ENCODE results near the gene CRYBG3. TPM values are rescaled to one million over a fixed set of nuclear protein-coding genes. Genes with fewer than 3 reads are reported as not detected.

CRYBG3 gene
- total RNA-seq, 1 donor from 2014 or later: 13.4 TPM

DNA sequence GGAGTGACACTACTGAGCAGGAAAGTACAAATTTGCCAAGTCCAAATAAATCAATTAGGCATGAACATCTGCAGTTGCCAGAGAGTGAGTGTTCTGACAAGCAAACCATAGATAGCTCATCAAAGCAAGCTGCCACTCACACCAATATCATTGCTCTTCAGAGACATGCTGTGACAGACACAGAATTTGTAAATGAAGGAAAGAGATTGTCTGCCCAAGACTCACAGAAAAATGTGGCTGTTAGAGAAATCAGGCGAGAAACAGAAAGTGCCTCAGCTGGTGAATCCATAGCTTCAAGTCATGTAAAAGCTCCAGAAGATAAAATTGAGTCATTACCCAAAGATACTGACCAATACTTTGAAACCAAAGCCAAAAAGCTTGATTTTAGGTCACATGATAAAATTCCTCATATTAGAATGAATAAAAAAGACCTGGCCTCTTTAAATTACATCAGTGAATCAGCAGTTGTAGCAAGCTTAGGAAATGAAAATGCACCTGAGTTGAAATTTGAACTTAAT, 50.8 kb downstream of the CRYBG3 start:
- TF ChIP-seq, protein P1, sequence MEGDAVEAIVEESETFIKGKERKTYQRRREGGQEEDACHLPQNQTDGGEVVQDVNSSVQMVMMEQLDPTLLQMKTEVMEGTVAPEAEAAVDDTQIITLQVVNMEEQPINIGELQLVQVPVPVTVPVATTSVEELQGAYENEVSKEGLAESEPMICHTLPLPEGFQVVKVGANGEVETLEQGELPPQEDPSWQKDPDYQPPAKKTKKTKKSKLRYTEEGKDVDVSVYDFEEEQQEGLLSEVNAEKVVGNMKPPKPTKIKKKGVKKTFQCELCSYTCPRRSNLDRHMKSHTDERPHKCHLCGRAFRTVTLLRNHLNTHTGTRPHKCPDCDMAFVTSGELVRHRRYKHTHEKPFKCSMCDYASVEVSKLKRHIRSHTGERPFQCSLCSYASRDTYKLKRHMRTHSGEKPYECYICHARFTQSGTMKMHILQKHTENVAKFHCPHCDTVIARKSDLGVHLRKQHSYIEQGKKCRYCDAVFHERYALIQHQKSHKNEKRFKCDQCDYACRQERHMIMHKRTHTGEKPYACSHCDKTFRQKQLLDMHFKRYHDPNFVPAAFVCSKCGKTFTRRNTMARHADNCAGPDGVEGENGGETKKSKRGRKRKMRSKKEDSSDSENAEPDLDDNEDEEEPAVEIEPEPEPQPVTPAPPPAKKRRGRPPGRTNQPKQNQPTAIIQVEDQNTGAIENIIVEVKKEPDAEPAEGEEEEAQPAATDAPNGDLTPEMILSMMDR (IDR thresholded peaks at IDR 0.05; ENCODE audit: insufficient read depth, low read length, severe bottlenecking): no peak
- FAIRE-seq (no peak), DNase-seq (ENCODE audit: low read depth) (no peak)
- H3K36me3 ChIP-seq (ENCODE audit: control insufficient read depth, insufficient read depth, low read length): no peaks in the 10 kb centered on the region
- H3K27me3 ChIP-seq (ENCODE audit: control insufficient read depth, insufficient read depth, low read length): no peaks in the 10 kb centered on the region
- H3K4me3 ChIP-seq (ENCODE audit: low read depth, low read length): no peak overlapping the region

DNA sequence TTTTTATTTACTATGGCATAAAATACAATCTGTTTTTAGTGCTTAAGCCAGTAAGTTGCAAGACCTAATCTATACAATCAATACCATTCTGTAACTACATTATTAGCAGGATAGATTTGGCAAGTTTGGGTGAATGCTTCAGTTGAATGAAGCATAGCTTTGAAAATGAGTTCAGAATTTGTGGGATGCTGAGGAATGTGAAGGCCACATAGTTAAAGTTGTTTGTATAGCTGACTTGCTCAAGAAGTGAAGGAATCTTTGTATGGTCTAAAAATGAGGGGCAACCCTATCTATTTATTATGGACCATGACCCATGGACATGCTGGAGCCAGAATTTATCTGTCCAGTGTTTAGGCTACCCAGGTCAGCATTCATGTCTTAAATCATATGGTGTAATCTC, 58.5 kb downstream of the CRYBG3 start:
- no peak for FAIRE-seq
- no peaks in the 10 kb centered on the region for H3K36me3 ChIP-seq (ENCODE audit: control insufficient read depth, insufficient read depth, low read length)
- DNase-seq (ENCODE audit: low read depth): no peak
- H3K4me3 ChIP-seq (ENCODE audit: low read depth, low read length): no peak overlapping the region
- H3K27me3 ChIP-seq (ENCODE audit: control insufficient read depth, insufficient read depth, low read length): no peaks in the 10 kb centered on the region
- TF ChIP-seq, protein P1 (IDR thresholded peaks at IDR 0.05; ENCODE audit: insufficient read depth, low read length, severe bottlenecking): no peak

DNA sequence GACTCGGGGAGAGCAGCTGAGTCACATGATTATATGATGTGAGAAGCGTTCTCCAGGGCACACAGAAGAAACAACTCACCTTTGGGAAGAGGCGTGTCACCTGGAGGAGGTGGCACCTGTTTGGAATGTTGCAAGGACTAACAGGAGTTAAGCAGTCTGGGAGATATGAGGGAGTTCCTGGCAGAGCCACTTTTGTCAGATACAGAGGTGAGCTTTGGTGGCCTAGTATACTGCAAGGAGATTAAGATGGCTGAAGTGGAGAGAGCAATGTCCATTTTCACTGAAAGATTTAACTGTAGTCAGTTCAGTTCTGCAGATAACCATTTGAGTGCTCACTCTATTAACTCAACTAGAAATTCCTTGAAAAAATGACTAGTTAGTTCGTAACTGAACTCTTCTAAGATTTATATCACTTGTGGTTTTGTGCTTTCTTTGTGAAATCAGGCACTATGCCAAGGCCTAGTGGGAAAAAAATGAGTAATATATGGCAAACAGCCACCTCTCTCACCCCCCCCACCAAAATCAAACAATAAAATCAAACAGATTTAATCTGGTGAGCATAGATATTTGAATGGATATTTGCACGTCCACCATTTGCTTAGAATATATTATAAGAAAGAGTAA, 61.3 kb downstream of the CRYBG3 start:
- DNase-seq (ENCODE audit: low read depth) (peak; percentile 78), FAIRE-seq (peak; percentile 13)
- TF ChIP-seq, protein P1 (IDR thresholded peaks at IDR 0.05; ENCODE audit: insufficient read depth, low read length, severe bottlenecking): no peak
- no peak overlapping the region for H3K4me3 ChIP-seq (ENCODE audit: low read depth, low read length)
- H3K27me3 ChIP-seq (ENCODE audit: control insufficient read depth, insufficient read depth, low read length): no peaks in the 10 kb centered on the region
- no peaks in the 10 kb centered on the region for H3K36me3 ChIP-seq (ENCODE audit: control insufficient read depth, insufficient read depth, low read length)

DNA sequence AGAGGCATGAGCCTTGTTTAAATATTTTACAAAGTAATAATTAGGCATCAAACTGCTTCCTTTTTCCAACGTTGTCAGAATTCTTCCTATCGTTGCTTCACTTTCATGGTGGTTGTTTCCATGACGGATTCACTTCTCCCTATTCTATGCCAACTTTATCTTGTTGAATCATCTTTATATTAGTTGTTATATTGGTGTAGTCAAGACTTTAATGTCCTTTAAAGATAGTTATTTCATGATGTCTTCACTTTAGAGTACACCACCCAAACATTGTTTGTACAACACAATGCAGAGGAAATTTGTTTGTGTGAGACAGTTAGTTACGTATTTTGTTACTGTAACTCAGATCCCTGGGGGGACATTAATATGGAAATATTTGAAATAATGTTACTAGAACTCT, 61.9 kb downstream of the CRYBG3 start:
- H3K36me3 ChIP-seq (ENCODE audit: control insufficient read depth, insufficient read depth, low read length): no peaks in the 10 kb centered on the region
- TF ChIP-seq, protein P1 (IDR thresholded peaks at IDR 0.05; ENCODE audit: insufficient read depth, low read length, severe bottlenecking): no peak
- DNase-seq (ENCODE audit: low read depth): no peak

DNA sequence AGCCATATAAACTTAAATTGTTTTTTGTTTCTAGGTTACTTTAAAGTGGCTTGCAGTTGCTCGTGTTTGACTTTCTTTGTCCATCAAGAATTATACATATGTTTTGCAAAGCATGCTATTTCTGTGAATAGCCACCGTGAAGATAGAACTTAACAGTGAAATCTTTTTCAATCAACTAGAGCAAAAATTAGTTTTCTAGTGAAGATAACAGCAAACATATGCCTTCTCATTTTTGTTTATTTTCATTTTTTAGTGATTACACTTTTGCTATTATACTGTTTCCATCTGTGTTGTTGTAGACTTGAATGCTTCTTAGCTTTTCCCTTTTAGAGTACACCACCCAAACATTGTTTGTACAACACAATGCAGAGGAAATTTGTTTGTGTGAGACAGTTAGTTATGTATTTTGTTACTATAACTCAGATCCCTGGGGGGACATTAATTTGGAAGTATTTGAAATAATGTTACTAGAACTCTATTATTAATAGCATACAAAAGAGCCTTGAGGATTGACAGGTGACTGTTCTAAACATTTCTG, 62.8 kb downstream of the CRYBG3 start:
- H3K4me3 ChIP-seq (ENCODE audit: low read depth, low read length): no peak overlapping the region
- DNase-seq (ENCODE audit: low read depth) (no peak), FAIRE-seq (no peak)
- H3K36me3 ChIP-seq (ENCODE audit: control insufficient read depth, insufficient read depth, low read length): no peaks in the 10 kb centered on the region
- TF ChIP-seq, protein P1 (IDR thresholded peaks at IDR 0.05; ENCODE audit: insufficient read depth, low read length, severe bottlenecking): no peak
- H3K27me3 ChIP-seq (ENCODE audit: control insufficient read depth, insufficient read depth, low read length): no peaks in the 10 kb centered on the region

More for the DNA sequence above, 61.9 kb downstream of the CRYBG3 start:
- Histone ChIP-seq H3K27me3 (ENCODE audit: control insufficient read depth, insufficient read depth, low read length) (no peaks in the 10 kb centered on the region), H3K4me3 (ENCODE audit: low read depth, low read length) (no peak overlapping the region)
- FAIRE-seq: no peak

All from bronchial epithelial cell (primary cell).